Colonic mucosa (tissue), 4 donors: Measurements from ENCODE around the gene UBE2H. TPM values are rescaled to one million over a fixed set of nuclear protein-coding genes. Genes with fewer than 3 reads are reported as not detected.
A peak's percentile ranks its signal among the peaks of the same experiment; 100 is the strongest.
"Not testable (repeated sequence)": the region's sequence is repeated elsewhere in the genome, so short reads cannot be mapped to it uniquely, and the experiment has no call there.

Experiments used
- DNase-seq: peaks from one replicate; pipeline ENCODE4 v3.0.0-alpha.2; 2020
- H3K27ac ChIP-seq: fragments of 200-600 bp; one replicate; pipeline ENCODE4 v1.8.0; 2021
- H3K27me3 ChIP-seq: fragments of 200-600 bp; one replicate; pipeline ENCODE4 v1.8.0; 2021
- H3K36me3 ChIP-seq: fragments of 200-600 bp; one replicate; pipeline ENCODE4 v1.8.0; 2021
- H3K4me1 ChIP-seq: fragments of 200-600 bp; one replicate; pipeline ENCODE4 v1.8.0; 2021; ENCODE audit warnings: mild to moderate bottlenecking
- H3K4me3 ChIP-seq: fragments of 200-600 bp; one replicate; pipeline ENCODE4 v1.8.0; 2021
- H3K9ac ChIP-seq, 2 donors: one replicate each; pipeline ENCODE4 v1.7.0; 2013; ENCODE audit warnings: control low read depth in 2 of 2, low read depth in 2 of 2, low read length in 2 of 2
- H3K9me3 ChIP-seq: fragments of 200-600 bp; one replicate; pipeline ENCODE4 v1.8.0; 2021
- CTCF ChIP-seq: fragments of 200-600 bp; IDR thresholded peaks from one replicate; pipeline ENCODE4 v1.8.0; 2022; ENCODE audit warnings: antibody characterized with exemption, mild to moderate bottlenecking
- intact Hi-C: fragments of 100-400 bp; cut with DNase I; formaldehyde crosslinking; loops from one replicate; pipeline ENCODE4 v1.14.1; 2022
- total RNA-seq, 2 donors: library from RNA; stranded (reverse); fragmentation: NEBNext Ultra II Directional in 1 of 2; extraction: Animal tissue kit (Norgen Biotek cat#: 25700) in 1 of 2; gene quantifications; one replicate each; pipeline ENCODE4 v1.2.1, GENCODE V29; 2021
- donor health status: healthy.
- donor health status: DM: no; HTN: no; CAD: no.
- donor health status: DM: no; HTN: no; CAD: no.

UBE2H gene
- total RNA-seq, 2 donors from 2014 or later = 38.4 to 65.8 TPM

GRCh38 chr7:129969881-129970446 is 17.2 kb upstream of the UBE2H start:
- intact Hi-C loops = no loop called here
- peaks cover 4% of the 10 kb centered on the region for H3K4me1 ChIP-seq
- DNase-seq = peak; percentile 58
- no peaks in the 10 kb centered on the region for H3K9me3 ChIP-seq
- H3K4me3 ChIP-seq = no peak overlapping the region
- no peak overlapping the region for H3K9ac ChIP-seq
- no peak for TF ChIP-seq CTCF
- no peaks in the 10 kb centered on the region for H3K36me3 ChIP-seq
- H3K27me3 ChIP-seq = no peaks in the 10 kb centered on the region
- no peak overlapping the region for H3K27ac ChIP-seq

- no peak for DNase-seq
- intact Hi-C loops = no loop called here
- no peak for TF ChIP-seq CTCF
- Histone ChIP-seq H3K36me3 (no peaks in the 10 kb centered on the region), H3K27me3 (no peaks in the 10 kb centered on the region), H3K4me1 (peaks cover 4% of the 10 kb centered on the region), H3K9ac (no peak overlapping the region), H3K9me3 (no peaks in the 10 kb centered on the region), H3K27ac (no peak overlapping the region), H3K4me3 (no peak overlapping the region)
Measured at GRCh38 chr7:129968592-129969383, 16.0 kb upstream of the UBE2H start.

- H3K4me3 ChIP-seq, DNase-seq, H3K4me1 ChIP-seq, H3K27ac ChIP-seq, intact Hi-C loops, H3K9ac ChIP-seq, H3K27me3 ChIP-seq, H3K9me3 ChIP-seq, H3K36me3 ChIP-seq: not testable (repeated sequence)
Measured at GRCh38 chr7:129960204-129960475, 7.4 kb upstream of the UBE2H start.

- DNase-seq = no peak
- H3K9ac ChIP-seq = no peak overlapping the region
Measured at GRCh38 chr7:129959471-129960203, 6.9 kb upstream of the UBE2H start.

GRCh38 chr7:129958643-129959470 is 6.1 kb upstream of the UBE2H start:
- peak; percentile 71 for DNase-seq
- no peak overlapping the region for H3K9ac ChIP-seq
- intact Hi-C loops = no loop called here

More at GRCh38 chr7:129959471-129960203, 6.9 kb upstream of the UBE2H start:
- no peak for TF ChIP-seq CTCF
- intact Hi-C loops = no loop called here
- H3K4me1 ChIP-seq = no peaks in the 10 kb centered on the region
- H3K36me3 ChIP-seq = no peaks in the 10 kb centered on the region
- H3K27ac ChIP-seq = peak overlapping the region; percentile 10
- no peaks in the 10 kb centered on the region for H3K9me3 ChIP-seq
- H3K4me3 ChIP-seq = no peak overlapping the region
- H3K27me3 ChIP-seq = no peaks in the 10 kb centered on the region

More at GRCh38 chr7:129958643-129959470, 6.1 kb upstream of the UBE2H start:
- H3K27ac ChIP-seq = peak overlapping the region; percentile 10
- H3K9me3 ChIP-seq = no peaks in the 10 kb centered on the region
- H3K4me3 ChIP-seq = no peak overlapping the region
- no peak for TF ChIP-seq CTCF
- no peaks in the 10 kb centered on the region for H3K27me3 ChIP-seq
- no peaks in the 10 kb centered on the region for H3K4me1 ChIP-seq
- no peaks in the 10 kb centered on the region for H3K36me3 ChIP-seq
